Measurements from ENCODE around the gene HAUS3. TPM values are rescaled to one million over a fixed set of nuclear protein-coding genes. Genes with fewer than 3 reads are reported as not detected.
A peak's percentile ranks its signal among the peaks of the same experiment; 100 is the strongest.

The HAUS3 gene, protein sequence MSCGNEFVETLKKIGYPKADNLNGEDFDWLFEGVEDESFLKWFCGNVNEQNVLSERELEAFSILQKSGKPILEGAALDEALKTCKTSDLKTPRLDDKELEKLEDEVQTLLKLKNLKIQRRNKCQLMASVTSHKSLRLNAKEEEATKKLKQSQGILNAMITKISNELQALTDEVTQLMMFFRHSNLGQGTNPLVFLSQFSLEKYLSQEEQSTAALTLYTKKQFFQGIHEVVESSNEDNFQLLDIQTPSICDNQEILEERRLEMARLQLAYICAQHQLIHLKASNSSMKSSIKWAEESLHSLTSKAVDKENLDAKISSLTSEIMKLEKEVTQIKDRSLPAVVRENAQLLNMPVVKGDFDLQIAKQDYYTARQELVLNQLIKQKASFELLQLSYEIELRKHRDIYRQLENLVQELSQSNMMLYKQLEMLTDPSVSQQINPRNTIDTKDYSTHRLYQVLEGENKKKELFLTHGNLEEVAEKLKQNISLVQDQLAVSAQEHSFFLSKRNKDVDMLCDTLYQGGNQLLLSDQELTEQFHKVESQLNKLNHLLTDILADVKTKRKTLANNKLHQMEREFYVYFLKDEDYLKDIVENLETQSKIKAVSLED
- total RNA-seq (10 to 100 TPM; 28.4 to 30.1 TPM), polyA plus RNA-seq (10 to 100 TPM; 16.3 to 22.2 (median 18.8) TPM), total RNA-seq (5.3 to 11.6 (median 7.0) reads per million in 6 experiments)

DNA sequence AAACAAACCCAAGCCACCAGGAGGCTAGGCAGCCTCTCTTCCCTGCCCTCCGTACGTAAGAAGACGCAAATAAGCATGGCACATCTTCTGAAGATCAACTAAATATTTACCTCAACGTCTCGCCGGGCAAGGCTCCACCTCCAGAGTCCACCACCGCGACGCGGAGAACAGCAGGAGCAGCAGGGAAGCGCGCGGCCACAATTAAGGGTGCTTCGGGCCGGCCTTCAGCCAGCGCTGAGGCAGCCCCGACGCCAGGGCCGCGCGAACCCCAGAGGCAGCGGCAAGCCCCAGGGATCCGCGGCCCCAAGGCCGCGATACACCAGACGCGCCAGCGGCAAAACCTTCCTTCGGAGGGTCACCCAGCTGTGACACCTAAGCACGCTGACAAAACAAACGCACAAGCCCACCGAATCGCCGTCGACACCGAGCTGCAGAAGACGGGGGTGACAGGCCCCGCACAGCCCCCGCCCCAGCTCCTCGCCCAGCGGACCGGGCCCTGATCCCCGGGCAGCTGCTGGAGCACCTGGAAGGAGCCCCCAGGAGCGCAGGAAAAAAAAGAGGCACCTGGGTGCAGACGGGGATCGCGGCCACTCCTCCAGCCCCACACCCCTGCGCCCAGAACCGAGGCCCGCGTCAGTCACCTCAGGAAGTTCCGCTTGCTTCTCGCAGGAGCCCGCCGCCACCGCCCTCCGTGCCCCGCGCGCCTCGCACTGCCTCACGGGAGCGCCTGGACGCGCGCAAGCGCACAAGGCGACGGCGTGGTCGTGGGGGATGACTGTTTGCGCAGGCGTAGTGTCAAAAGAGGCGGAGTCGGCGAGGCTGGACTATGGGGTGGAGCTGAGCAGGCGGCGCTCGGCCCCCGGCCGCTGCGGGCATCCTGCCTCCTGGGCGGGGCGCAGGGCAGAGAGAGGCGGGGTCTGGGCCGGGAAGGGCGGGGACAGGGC, at the start of gene HAUS3, which contains the start of gene POLN:
Gene HAUS3, minus strand, starts transcription at position 712 of the 944 bp plus-strand sequence. CDS start 1,175 bp downstream, outside the sequence.
Gene POLN, minus strand, starts transcription at position 712 of the 944 bp plus-strand sequence. CDS start 12,890 bp downstream, outside the sequence.
- peak within 1 kb of the TSS; percentile 83 to 97 (median 94) for H3K27ac Mint-ChIP-seq
- ATAC-seq (peak; percentile 86 to 87), DNase-seq (peak; percentile 96 to 100 (median 99))
- peaks cover 36 to 73% (median 63%) of the 10 kb centered on the region in 4 donors for H3K4me1 Mint-ChIP-seq
- H3K27me3 Mint-ChIP-seq, result no peaks in the 10 kb centered on the region
- H3K9me3 Mint-ChIP-seq, result no peaks in the 10 kb centered on the region
- H3K4me3 Mint-ChIP-seq, result peak within 1 kb of the TSS; percentile 85 to 96 (median 90)
- POLR2A ChIA-PET, result interaction anchor here (0.6 to 3.3 kb wide), 18 partner anchors 13 to 960 kb away, joined by 3 to 31 read pairs (median 5); partner anchors contain the start of genes CFAP99, FAM193A, MXD4 and NELFA
- peaks cover 0 to 34% (median 2%) of the 10 kb centered on the region in 3 donors for H3K36me3 Mint-ChIP-seq

DNA sequence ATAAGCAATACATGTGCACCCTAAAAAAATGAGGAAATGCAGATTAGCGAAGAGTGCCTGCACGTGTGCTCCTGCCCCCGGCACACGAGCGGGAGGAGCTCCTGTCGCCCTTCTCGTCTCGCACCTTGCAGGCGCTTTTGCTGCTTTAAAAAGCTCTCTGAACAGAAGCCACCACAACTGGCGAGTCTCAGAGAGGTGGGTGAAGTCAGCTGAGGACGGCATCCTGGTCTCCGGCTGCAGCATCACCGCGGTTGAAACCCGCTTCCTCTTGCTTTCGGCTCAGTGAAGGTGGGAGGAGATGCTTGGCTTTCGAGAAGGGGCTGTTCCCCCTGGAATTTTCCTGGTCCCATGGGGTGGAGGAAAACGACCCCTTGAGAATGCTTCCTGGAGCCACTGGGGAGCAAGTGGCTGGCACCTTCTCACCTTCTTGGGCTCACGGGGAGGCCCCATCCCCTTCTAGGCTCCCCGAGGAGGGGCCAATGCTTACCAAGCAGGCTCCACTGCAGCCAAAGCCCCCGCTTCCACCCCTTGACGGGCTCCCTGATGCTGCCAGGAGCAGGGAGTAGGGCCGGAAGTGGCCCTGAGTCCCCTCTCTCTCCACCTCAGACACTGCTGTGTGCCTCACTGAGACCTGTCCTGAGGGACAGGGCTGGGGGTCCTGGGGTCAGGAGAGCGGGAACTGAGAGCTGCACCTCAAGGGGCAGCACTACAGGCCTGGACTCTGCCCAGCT, 49.2 kb upstream of the HAUS3 start:
- peaks cover 21 to 65% (median 54%) of the 10 kb centered on the region in 4 donors for H3K4me1 Mint-ChIP-seq
- POLR2A ChIA-PET, result interaction anchor here (0.6 to 4.8 kb wide), 11 partner anchors 9 to 178 kb away, joined by 3 to 40 read pairs (median 5); partner anchors contain the start of genes HAUS3, MXD4, POLN and RNF4
- H3K4me3 Mint-ChIP-seq, result peak overlapping the region; percentile 65 to 84 (median 82)
- H3K27ac Mint-ChIP-seq, result peak overlapping the region; percentile 98 to 99 (median 99)
- H3K36me3 Mint-ChIP-seq, result no peaks in the 10 kb centered on the region
- H3K9me3 Mint-ChIP-seq, result peaks cover 0 to 4% (median 0%) of the 10 kb centered on the region in 9 donors
- peaks cover 0 to 2% (median 0%) of the 10 kb centered on the region in 5 donors for H3K27me3 Mint-ChIP-seq
- peak; percentile 57 to 92 (median 89) for DNase-seq
- peak; percentile 94 to 95 for ATAC-seq

DNA sequence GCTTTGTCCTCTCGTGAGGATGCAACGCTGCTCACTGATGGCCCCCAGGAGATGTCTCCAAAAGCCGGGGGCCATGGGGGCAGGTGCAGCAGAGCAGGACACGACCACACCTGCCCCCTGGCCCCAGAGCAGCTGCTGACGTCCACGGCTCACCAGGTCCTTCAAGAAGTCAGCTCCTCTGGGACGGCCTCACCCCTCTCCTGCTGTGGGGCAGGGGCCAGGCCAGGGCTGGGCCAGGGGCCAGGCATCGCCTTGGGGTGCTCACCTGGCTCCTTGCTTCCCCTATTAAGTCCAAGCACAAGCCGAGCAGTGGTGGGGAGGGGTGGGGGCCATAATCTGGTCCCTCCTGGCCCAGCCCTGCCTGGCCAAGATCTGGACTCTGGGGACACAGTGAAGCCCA, 48.6 kb upstream of the HAUS3 start:
- Mint-ChIP-seq H3K27me3 (peaks cover 0 to 2% (median 0%) of the 10 kb centered on the region in 5 donors), H3K36me3 (no peaks in the 10 kb centered on the region), H3K27ac (peak overlapping the region; percentile 98 to 99 (median 99)), H3K9me3 (peaks cover 0 to 4% (median 0%) of the 10 kb centered on the region in 9 donors), H3K4me1 (peaks cover 18 to 62% (median 49%) of the 10 kb centered on the region in 4 donors), H3K4me3 (peak overlapping the region; percentile 65 to 84 (median 82))
- no peak for ATAC-seq
- DNase-seq, result no peak
- POLR2A ChIA-PET, result interaction anchor here (1.0 to 4.8 kb wide), 10 partner anchors 8 to 179 kb away, joined by 3 to 40 read pairs (median 6); partner anchors contain the start of genes HAUS3, MXD4, POLN and RNF4

DNA sequence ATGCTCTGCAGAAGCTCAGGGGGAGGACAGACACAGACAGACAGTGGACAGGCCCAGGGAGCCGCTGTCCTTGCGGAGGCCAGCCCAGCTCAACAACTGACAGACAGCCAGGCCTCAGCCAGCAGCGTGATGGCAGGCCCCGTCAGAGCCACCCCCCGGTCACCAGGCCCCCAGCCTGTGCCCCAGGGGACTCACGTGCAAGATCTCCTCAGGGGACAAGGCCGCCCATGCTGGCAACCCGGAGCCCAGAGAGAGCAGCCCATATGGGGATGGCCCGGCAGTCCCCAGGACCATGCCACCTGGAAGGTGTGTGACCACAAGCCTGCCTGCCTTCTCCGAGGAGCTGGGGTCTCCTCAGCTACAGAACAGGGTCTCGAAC, 48.0 kb upstream of the HAUS3 start:
- POLR2A ChIA-PET, result interaction anchor here (1.5 to 4.8 kb wide), 8 partner anchors 8 to 125 kb away, joined by 3 to 40 read pairs (median 7); partner anchors contain the start of genes HAUS3, MXD4 and POLN
- H3K4me3 Mint-ChIP-seq, result peak overlapping the region in 5 of 10 donors; percentile 27 to 82 (median 45)

DNA sequence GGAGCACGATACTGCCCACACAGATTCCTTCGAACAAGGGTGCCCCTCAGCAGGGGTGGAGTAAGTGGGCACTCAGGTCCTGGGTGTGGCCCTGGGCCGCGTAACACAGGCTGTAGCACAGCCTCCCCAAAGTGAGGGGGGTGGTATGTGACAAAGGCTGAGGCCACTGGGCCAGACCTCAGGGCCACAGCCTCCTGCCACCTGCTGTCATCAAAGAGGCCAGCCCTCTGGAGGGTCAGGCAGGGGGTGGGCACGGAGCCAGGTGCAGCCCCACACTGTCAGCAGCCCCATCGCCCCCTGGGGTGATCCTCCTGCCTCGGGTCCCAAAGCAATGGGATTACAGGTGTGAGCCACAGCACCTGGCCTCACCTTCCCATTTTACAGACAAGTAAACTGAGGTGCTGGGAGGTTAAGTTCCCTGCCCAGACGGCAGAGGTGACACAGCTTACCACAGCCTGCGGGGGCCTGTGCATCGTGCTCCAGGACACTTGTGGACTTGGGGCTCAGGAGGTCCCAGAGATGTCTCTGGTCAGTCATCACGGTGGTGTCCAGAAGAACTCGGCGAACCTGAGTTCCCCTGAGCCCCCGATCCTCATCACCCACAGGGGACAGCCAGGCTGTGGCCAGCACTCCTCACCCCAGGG, 47.5 kb upstream of the HAUS3 start:
- H3K27me3 Mint-ChIP-seq, result peaks cover 0 to 2% (median 0%) of the 10 kb centered on the region in 5 donors
- no peak for DNase-seq
- ATAC-seq, result no peak
- H3K4me1 Mint-ChIP-seq, result peaks cover 18 to 58% (median 49%) of the 10 kb centered on the region in 4 donors
- POLR2A ChIA-PET, result interaction anchor here (0.5 to 4.8 kb wide), 8 partner anchors 7 to 126 kb away, joined by 3 to 40 read pairs (median 6); partner anchors contain the start of genes HAUS3, MXD4 and POLN
- peak overlapping the region in 9 of 10 donors; percentile 98 to 99 (median 99) for H3K27ac Mint-ChIP-seq
- peak overlapping the region in 5 of 10 donors; percentile 27 to 82 (median 45) for H3K4me3 Mint-ChIP-seq
- H3K36me3 Mint-ChIP-seq, result no peaks in the 10 kb centered on the region
- peaks cover 0 to 4% (median 0%) of the 10 kb centered on the region in 9 donors for H3K9me3 Mint-ChIP-seq

More for the DNA sequence above, 48.0 kb upstream of the HAUS3 start:
- DNase-seq (no peak), ATAC-seq (no peak)
- Mint-ChIP-seq H3K4me1 (peaks cover 16 to 61% (median 47%) of the 10 kb centered on the region in 4 donors), H3K9me3 (peaks cover 0 to 4% (median 0%) of the 10 kb centered on the region in 9 donors), H3K36me3 (no peaks in the 10 kb centered on the region), H3K27ac (peak overlapping the region; percentile 98 to 99 (median 99)), H3K27me3 (peaks cover 0 to 2% (median 0%) of the 10 kb centered on the region in 5 donors)

DNA sequence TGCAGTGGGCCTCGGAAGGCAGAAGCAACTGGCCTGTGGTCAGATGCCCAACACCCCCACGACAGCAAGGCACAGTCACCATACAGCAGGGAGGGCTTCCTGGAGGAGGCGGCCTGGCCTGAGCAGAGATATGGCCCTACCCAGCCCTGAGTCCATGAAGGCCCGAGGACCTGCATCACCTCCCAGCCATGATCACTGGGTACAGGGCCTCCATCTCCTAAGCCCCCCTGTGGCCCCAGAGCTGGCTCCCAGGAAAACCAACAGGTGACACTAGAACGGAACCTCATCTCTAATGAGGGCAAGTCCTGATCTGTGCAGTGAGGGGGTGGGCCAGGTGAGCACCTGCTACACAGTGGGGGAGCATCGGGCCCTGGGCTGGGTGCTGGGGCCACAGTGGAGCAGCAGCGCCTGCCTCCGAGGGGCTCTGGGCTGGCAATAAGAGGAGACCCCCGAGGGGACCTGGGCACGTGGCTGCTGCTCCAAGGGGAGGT, 46.2 kb upstream of the HAUS3 start:
- no peaks in the 10 kb centered on the region for H3K36me3 Mint-ChIP-seq
- no peaks in the 10 kb centered on the region for H3K9me3 Mint-ChIP-seq
- DNase-seq (no peak), ATAC-seq (no peak)
- POLR2A ChIA-PET, result interaction anchor here (0.6 kb wide), 1 partner anchor 241 kb away, joined by 3 read pairs; no protein-coding TSS in a partner anchor
- peak overlapping the region in 9 of 10 donors; percentile 43 to 92 (median 72) for H3K27ac Mint-ChIP-seq
- H3K4me3 Mint-ChIP-seq, result no peak overlapping the region
- H3K4me1 Mint-ChIP-seq, result peaks cover 21 to 59% (median 51%) of the 10 kb centered on the region in 4 donors
- H3K27me3 Mint-ChIP-seq, result peaks cover 0 to 2% (median 0%) of the 10 kb centered on the region in 5 donors

DNA sequence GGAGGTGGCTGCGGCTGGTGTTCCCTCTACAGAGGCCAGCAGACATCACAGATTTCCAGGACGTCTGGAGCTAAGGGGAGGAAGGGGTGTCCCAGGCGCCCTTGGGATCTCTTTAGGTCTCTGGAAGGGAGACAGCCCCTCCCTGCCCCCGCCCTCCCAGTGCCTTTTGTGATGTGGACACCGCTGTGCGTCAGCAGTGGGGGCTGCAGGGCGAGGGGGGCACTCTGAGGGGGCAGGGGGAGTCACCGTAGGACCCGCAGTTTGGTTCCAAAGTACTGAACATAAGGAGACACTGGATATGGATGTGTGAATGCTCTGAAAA, 45.6 kb upstream of the HAUS3 start:
- peaks cover 0 to 2% (median 0%) of the 10 kb centered on the region in 5 donors for H3K27me3 Mint-ChIP-seq
- H3K4me3 Mint-ChIP-seq, result no peak overlapping the region
- H3K9me3 Mint-ChIP-seq, result no peaks in the 10 kb centered on the region
- ATAC-seq, result no peak
- no peak for DNase-seq
- POLR2A ChIA-PET, result interaction anchor here (0.6 to 1.6 kb wide), 3 partner anchors 23 to 241 kb away, joined by 3 to 7 read pairs (median 4); partner anchors contain the start of gene MXD4
- peaks cover 22 to 61% (median 52%) of the 10 kb centered on the region in 4 donors for H3K4me1 Mint-ChIP-seq
- H3K36me3 Mint-ChIP-seq, result no peaks in the 10 kb centered on the region
- peak overlapping the region in 6 of 10 donors; percentile 63 to 92 (median 82) for H3K27ac Mint-ChIP-seq

DNA sequence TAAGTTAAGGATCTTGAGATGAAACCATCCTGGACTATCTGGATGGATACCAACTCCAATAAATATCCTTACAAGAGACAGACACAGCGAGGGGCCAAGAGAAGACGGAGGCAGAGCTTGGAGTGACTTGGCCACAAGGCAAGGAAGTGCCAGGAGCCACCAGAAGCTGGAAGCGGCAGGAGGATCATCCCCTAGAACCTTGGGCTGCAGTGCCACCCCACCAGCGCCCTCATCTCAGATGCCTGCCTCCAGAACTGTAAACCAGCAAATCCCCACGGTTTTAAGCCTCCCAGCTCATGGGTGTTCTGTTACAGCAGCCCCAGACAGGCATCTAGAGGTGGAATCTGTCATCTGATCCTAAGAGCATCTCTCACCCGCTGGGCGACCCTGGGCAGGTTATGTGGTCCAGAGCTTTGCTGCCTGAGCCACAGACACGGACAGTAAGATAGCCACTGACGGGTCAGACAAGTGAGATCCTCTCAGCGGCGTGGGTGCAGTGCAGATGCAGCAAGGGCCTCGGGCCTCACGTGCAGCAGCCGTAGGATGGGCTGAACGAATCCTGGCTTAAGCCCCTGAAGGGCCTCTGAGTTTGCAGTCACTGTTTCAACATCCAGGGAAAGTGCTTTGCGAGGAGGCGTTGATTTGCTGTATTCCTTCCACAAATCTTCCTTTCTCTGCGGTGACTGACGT, 45.1 kb upstream of the HAUS3 start:
- H3K27me3 Mint-ChIP-seq, result peaks cover 0 to 2% (median 0%) of the 10 kb centered on the region in 5 donors
- H3K4me3 Mint-ChIP-seq, result peak overlapping the region in 1 of 10 donors; percentile 22
- H3K4me1 Mint-ChIP-seq, result peaks cover 23 to 61% (median 52%) of the 10 kb centered on the region in 4 donors
- peak overlapping the region in 9 of 10 donors; percentile 46 to 87 (median 58) for H3K27ac Mint-ChIP-seq
- ATAC-seq (no peak), DNase-seq (no peak)
- H3K9me3 Mint-ChIP-seq, result no peaks in the 10 kb centered on the region
- no peaks in the 10 kb centered on the region for H3K36me3 Mint-ChIP-seq
- POLR2A ChIA-PET, result interaction anchor here (1.3 to 2.3 kb wide), 4 partner anchors 8 to 24 kb away, joined by 4 to 7 read pairs (median 6); partner anchors contain the start of gene MXD4

DNA sequence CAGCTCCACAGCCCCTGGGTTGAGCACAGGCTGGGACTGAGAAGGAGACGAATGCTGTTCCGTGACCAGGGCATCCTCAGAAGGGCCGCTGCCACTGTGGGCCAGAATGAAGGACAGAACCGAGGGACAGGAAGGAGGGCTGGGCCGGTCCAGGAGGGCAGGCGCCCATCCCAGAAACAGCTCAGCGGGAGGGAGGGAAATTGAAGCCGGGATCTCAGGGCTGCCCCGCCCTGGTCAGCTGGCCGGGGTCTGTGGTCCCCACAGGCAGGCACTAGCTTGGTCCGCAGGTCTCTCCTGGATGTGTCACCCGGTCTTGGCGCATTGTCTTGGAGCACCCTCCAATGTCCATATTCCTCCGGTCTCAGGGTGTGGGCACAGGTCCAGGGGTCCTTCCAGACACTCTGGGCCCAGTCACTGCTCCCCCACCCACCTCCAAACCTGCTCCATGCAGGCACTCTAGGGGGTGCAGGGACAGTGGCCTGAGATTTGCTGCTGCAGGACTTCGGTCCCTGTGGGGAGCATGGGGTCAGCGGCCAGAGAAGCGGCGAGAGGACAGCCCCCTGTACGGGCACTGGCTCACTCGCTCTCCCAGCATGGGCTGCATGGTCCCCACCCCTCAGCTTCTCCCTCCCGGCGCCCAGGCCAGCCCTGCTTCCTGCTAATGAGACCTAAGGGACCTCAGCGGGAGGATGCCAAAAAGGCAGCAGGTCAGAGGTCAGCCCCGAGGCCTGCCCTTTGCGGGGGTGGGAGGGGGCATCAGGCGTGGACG, 43.9 kb upstream of the HAUS3 start:
- no peak overlapping the region for H3K4me3 Mint-ChIP-seq
- no peaks in the 10 kb centered on the region for H3K36me3 Mint-ChIP-seq
- DNase-seq, result no peak
- H3K9me3 Mint-ChIP-seq, result no peaks in the 10 kb centered on the region
- peaks cover 0 to under 1% (median 0%) of the 10 kb centered on the region in 5 donors for H3K27me3 Mint-ChIP-seq
- peak overlapping the region in 8 of 10 donors; percentile 29 to 93 (median 60) for H3K27ac Mint-ChIP-seq
- POLR2A ChIA-PET, result interaction anchor here (0.6 to 2.3 kb wide), 5 partner anchors 7 to 599 kb away, joined by 5 to 7 read pairs (median 6); partner anchors contain the start of gene MXD4
- peaks cover 27 to 63% (median 53%) of the 10 kb centered on the region in 4 donors for H3K4me1 Mint-ChIP-seq
- no peak for ATAC-seq
